Hepatic stellate cell (primary cell): ENCODE measurements around the gene MYO5B.
"Not testable (repeated sequence)": the region's sequence is repeated elsewhere in the genome, so short reads cannot be mapped to it uniquely, and the experiment has no call there.

ENCODE experiments used
- DNase-seq: peaks from one replicate; pipeline ENCODE4 v3.0.0; 2011; ENCODE audit warnings: low spot score

The MYO5B gene

DNA sequence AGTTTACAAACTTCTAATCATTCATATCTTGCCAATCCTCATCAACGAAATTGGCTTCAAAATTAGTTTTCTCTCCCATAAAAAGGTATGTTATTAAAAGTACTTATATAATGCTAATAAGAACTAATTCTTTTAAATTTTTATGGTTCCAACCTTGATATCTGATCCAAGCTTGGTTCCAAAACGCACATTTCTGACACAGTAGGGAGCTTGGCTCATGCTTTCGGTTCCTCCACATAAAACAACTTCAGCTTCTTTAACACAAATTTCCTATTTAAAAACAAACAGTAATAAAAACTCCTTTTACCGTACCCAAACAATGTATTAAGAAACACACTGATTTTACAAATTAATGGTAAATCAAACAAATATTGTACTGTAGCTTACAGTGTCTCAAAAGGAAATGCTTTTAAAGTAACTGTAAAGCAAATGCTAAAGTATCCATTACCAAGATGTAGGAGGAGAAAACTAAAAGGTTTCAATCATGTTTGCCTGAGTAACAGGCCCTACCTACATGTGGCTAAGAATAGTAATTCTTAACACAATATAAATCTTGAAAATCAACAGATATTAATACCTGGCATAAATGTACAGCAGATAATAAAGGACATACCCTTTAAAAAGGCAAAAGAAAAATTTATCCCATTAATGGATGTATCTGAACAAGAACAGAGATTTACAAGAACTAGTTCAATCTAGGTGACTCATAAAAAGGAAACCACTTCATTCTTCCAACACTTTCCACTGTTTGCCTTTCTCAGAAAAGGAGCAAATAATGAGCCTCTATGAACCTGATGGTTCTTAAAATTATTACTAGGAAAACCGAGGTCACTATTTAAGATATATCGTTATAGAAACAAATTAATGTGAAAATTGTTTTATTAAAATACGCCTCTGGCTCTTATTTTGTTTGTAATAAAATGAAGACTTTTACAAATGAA, 399.1 kb downstream of the MYO5B start:
- no peak for DNase-seq

DNA sequence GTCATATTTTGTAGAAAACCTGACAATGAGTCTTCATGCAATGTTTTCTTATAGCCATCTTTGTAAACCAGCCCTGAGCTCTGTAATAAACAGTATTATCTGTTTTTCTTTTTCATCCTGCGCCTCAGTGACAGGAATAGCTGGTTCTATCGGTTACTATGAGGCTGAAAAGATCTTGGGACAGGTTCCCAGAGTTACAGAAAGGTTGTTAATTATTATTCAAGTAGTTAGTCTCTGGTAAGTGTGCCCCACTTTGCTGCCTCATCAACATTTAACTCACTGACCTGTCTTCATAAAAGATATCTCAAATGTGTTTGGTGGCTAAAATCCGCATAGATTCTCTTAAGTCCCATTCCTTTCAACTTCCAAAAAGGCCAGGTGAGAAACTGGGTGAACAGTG, 400.2 kb downstream of the MYO5B start:
- DNase-seq: no peak

DNA sequence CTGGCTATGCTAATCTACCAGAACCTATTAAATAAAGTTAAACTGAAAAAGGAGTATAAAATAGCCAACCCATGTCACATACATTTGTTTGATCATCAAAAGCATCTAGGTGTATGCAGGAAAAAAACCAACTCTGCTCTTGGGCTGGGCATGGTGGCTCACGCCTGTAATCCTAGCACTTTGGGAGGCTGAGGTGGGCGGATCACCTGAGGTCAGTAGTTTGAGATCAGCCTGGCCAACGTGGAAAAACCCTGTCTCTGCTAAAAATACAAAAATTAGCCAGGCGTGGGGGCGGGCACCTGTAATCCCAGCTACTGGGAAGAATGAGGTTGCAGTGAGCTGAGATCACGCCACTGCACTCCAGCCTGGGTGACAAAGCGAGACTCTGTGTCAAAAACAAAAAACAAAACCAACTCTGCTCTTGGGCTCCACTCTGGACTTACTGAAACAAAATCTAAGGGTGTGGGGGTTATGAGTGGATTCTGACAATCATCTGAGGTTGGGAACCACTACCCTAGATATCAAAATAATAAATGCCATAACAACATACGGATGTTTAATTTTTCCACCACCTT, 405.3 kb downstream of the MYO5B start:
- not testable (repeated sequence) for DNase-seq

DNA sequence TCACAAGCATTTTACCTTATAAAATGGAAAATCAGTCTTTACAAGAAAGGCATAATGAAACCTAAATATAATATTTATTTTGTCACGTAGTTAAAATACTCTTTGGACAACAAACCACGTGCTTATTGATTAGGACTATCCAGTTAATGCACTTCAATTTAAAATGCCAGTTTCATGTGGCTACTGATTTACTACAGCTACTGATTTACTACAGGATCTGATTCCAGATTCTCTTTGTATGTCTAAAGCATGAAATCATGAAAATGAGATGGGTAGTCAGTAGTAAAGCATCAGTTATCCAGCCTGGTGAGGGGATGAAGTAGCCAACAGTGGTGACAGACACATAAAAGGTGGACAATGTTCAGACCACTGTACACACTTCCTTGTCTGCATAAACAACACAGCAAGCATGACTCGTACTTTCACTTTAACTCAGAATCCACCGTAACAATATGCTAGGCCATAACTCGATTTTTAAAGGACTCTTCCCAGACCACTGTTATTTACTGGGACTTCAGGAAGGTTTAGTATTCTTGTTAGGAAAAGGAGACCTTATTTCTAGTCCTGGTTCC, 406.5 kb downstream of the MYO5B start:
- DNase-seq: no peak

DNA sequence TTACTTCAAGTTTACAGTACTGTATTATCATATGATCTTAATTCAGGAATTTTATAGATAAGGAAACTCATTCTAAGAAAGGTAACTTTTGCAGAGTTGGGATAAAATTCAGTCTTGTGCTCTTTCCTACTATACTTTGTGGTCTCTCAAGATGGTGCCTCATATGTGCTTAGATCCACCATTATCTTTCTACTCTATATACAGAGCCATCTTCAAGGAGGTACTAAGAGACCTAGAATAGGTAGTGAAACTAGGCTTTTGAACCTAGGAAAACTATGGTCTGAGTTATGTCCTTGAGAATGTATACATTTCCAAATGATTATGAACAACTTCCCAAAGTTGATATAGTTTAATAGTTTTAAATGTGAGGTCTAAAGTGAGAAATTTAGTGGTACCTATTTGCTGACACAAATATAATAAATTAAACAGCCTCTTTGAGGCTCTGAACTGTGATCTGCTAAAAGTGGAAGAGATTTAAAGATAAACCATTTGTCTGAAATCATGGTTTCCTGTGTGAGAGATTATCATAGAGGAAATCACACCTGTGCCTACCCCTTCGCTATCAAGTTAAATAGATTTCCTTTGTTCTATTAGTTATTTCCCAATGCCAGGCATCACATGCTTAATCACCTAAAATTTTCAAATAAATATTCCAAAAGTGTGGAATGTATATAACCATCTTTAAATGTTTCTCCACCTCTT, 408.8 kb downstream of the MYO5B start:
- no peak for DNase-seq

DNA sequence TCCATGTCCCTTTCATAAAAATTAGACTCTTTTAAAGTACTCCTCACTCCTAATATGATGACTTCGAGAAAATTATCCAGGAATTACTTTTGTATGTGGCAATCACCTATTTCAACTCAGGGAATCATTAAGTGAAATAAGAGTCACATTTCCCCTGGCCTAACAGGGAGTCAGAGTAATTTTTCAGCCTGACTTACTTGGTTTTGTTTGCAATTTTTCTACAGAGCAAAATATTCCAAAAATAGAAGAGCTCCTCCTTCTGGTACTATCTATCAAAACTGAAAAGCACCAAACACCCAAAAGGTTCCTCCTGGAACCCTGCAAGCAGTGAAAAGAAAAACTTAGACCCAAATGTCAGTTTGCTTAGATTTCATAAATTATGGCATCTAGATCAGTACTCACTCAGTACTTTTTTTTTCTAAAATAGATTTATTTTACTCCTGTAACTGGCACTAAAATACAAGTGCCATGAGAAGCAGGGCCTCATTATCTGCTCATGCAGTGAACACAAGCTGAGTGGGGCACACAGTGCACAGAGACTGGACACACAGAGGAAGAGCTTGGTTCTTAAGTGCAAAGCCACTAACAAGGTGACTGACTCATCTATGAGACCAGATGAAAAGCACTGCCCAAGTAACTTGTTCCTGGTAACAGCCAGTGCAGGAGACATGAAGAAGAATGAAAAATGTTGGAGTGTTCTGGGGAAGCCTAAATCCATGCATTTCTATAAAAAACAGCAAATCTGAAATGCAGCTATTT, 410.3 kb downstream of the MYO5B start:
- DNase-seq: no peak

DNA sequence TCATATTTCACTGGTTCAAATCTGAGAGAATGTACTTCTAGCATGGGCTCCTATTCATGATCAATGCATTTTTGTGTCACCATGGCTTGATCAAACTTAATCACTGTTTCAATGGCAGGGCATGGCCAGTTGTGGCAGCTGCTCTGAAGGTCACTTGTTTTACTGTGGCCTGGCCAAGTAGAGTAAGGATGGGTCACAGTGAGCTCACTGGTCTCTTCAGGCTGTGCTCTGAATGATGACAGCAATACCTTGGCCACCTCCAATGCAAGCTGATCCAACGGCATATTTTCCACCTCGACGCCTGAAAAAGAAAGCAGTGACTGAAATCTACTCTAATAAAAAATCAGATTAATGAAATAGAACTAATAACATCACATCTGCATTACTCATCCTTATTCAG, 411.3 kb downstream of the MYO5B start:
- DNase-seq: not testable (repeated sequence)

DNA sequence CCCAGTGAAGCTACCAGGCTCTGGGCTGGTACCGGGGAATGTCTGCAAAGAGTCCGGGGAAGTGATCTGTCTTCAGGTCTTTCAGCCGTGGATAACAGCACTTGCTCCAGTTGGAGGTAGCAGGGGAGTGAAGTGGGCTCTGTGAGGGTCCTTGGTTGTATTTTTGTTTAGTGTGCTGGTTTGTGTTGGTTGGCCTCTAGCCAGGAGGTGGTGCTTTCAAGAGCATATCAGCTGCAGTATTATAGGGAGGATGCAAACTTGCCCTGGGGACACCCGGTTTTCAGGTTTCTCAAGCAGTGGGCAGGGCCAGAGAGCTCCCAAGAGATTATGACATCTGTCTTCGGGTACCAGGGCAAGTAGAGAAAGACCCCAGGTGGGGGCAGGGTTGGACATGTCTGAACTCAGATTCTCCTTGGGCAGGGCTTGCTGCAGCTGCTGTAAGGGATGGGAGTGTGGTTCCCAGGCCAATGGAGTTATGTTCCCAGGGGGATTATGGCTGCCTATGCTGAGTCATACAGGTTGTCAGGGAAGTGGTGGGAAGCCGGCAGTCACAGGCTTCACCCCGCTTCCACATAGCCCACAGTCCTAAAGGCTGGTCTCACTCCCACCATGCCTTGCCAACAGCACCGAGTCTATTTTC, 416.0 kb downstream of the MYO5B start:
- DNase-seq: no peak
